HG02884 (cell line): ENCODE data around the gene SIGLEC6.

Source experiments
- ATAC-seq: cut with Tn5 transposase; IDR thresholded peaks from one replicate; pipeline ENCODE4 v1.9.1; 2021; ENCODE audit warnings: mild to moderate bottlenecking, moderate library complexity; ENCODE audit not compliant: unreplicated experiment

The SIGLEC6 gene

DNA sequence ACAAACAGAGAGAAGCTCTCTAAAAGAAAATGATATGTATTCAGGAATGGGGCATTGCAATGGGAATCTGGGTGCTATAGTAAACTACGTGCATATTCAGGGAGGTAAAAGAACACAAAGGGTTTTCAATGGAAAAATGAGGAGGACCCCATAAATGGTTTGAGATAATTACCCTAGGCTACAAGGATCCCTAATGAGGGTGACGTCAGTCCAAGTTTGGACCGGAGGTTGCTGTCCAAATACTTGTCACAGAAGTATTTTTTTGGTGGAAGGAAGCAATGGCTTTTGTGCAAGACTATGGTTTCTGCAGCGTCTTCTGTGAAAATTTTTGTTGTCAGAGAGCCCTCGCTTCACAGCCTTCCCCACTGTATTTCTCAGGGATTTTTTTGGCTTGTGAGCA lies 54.1 kb downstream of the SIGLEC6 start:
- ATAC-seq = no peak

DNA sequence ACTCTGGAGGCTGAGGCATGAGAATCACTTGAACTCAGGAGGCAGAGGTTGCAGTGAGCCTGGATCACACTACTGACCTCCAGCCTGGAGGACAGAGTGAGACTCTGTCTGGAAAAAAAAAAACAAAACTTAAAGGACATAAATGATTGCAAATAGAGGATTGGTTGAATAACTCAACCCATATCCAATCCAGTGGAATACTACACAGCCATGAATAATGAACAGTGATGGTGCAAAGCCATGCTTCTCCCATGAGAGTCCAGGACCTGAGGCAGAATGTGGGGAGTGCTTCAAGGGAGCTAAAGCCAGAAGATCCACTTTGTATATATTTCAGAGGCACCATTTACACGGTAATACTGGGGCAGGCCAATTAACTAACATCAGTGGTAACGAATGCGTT lies 55.3 kb downstream of the SIGLEC6 start:
- ATAC-seq = no peak

DNA sequence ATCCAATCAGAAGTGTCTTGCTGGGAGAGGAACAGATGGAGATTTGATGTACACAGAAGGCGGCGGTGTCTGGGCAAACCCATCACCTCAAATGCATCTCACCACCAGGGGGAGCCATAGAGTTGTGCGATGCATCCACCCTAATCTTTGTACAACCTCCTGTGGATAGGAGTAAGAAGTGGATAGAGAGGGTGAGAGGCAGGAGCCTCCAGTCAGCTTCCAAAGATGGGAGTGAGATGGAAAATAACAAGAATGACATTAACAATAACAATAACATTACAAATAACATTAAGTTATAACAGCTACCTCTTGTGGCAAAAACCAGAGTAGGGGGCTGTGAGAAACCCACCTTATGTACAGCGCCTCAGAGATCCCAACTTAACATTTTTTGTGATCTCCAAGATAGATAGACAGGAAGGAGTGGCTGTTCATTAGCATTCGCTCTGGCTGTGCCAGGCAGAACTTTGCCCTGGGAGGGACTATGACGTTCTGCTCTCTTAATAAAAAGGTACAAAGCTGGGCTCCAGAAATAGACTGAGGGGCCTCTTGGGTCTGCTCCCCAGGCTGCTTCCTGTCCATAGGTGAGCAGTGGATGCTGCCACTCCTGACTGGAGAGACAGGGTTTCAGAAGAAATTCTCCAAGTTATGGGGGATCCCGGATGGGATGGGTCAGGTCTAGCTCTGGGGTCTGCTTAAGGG lies 58.3 kb downstream of the SIGLEC6 start:
- no peak for ATAC-seq

DNA sequence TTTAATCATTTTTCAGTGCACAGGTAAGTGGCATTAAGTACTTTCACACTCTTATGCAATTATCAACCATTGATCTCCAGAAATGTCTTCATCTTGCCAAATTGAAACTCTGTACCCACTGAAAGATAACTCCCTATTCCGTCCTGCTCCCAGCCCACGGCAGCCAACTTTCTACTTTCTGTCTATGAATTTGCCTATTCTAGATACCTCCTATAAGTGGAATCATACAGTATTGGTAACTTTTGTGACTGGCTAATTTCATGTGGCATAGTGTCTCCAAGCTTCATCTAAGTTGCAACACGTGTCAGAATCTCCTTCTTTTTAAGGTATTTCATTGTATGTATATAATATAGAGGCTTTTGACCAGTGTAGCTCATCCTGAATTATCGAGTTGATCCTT lies 58.9 kb downstream of the SIGLEC6 start:
- no peak for ATAC-seq

DNA sequence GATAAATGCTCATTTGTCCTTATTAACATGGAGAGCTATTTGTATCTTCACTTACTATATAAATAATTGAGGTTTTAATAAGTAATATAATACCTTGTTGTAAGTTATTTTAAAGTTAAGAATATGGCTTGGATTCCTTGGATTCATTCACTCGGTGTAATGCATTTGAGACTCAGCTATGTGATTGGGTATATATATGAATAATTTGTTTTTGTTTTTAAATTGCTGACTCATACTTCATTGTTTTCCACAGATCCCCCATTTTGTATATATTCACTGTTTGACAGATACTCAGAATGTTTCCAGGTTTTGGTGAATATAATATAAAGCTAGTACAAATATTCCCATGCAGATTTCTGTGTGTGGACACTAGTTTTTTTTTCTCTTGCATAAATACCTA lies 59.9 kb downstream of the SIGLEC6 start:
- ATAC-seq = no peak

DNA sequence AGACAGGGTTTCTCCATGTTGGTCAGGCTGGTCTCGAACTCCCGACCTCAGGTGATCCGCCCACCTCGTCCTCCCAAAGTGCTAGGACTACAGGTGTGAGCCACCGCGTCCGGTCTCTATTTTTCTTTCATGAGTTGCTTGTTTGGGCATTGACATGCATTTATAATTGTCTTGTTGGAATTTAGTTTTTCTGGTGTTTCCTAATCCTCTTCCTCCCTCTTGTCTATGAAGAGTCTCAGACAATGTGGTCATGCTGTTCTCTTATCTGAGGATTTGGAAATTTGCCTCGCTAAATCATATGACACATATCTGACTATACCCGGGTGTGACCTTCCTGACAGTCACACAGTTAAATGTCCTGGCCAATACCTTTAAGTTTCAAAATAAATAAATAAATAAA lies 60.5 kb downstream of the SIGLEC6 start:
- ATAC-seq = no peak

DNA sequence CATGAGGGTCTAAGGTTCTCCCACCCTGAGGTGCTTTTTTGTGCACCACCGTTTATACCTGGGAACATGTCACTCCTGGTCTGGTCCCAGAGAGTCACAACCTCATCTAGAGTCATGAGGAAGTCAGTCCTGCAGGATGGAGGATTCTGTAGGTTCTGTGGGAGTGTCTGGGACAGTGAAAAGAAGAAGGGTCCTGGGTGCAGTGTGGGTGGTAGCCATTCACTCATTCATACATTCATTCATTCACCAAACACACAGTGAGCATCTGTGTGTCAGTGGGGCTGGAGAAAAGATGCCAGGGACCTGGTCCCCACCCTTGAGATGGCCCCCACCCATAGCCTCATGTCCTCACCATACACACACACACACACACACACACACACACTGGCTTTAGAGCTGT lies 61.8 kb downstream of the SIGLEC6 start:
- no peak for ATAC-seq

DNA sequence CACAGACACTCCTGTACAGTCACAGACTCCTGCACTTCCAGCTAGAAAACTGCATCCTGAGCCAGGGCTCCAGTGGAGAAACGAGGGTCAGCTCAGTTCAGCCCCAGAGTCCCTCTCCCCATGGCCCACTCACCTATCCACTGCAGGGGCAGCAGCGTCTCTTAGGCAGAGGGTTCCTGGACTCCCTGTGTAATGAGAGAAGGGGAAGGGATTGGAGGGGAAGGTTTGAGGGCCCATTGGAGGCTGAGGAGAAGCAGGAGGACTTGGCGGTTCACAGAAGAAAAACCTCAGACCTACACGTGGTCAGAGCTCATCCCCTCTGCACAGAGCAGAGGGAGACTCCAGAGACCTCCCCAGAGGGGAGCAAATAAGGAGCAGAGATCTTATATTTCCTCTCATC lies 62.3 kb downstream of the SIGLEC6 start:
- no peak for ATAC-seq

DNA sequence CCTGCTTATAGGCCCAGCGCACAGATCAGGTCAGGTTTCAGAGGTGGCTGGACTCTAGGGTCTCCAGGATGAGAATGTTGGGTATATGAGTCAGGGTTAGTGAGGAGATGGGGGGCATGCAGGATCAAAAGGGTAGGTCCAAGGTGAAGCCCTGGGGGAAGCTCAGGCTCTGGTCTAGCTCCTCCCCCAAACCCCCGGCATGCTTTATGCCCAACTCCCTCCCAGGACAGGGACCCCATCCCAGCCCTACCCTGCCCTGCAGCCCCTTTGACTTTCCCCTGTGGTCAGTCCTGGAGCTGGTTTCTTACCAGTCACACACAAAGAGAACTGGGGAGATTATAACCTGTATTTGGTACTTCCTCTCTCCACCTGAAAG lies 62.9 kb downstream of the SIGLEC6 start:
- ATAC-seq = no peak

DNA sequence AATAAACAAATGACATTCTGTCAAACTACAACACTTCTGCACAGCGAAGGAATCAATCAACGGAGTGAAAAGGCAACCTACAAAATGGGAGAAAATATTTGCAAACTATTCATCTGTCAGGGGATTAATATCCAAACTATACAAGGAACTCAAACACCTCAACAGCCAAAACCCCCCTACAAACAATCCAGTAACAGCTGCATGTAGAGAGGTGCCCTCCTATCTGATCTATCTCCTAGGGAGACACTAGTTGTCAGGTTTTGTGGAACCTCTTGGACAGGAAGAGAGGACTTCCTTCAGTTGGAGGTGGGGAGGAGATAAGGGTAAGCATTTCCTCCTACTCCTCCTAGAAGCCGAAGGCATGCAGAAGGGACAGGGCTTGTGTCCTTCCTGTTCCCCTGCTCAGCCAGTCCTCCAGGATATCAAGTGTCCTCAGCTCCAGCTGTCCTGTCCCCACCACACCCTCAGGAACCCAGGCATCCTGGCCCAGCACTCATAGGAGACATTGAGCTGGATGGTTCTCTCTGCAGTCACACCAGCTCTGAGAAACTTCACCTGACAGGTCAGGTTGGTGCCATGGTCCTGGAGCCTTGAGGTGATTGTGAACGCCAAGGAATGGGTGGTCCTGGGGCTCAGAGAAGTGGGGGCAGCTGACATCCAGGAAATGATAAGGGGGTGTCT lies 63.5 kb downstream of the SIGLEC6 start:
- ATAC-seq = no peak
